H1 (cell line): Measurements from ENCODE around the gene POPDC3. TPM values are rescaled to one million over a fixed set of nuclear protein-coding genes. Genes with fewer than 3 reads are reported as not detected.

Experiments used
- CTCF ChIA-PET: fragments of 300-600 bp; sonication (Branson Sonifier 250); formaldehyde crosslinking; loops from one replicate; lab custom pipeline; 2021; ENCODE audit not compliant: partially characterized antibody; lab: Charles Lee
- POLR2A ChIA-PET: fragments of 300-600 bp; sonication (Branson Sonifier 250); formaldehyde crosslinking; loops from one replicate; lab custom pipeline; 2021; ENCODE audit warnings: inconsistent platforms; ENCODE audit not compliant: partially characterized antibody; lab: Charles Lee
- DNase-seq, 2 experiments: peaks; one replicate each; pipeline versions ENCODE4 v3.0.0 to v3.0.0-alpha.2; 2010 to 2022; ENCODE audit warnings: low spot score in 2 of 2, low read depth in 1 of 2, mixed read lengths in 1 of 2
- FAIRE-seq: peaks from 2 replicates; lab custom pipeline; 2011; peaks lifted over from hg19 to GRCh38; lab: Jason Lieb, UNC
- H2AFZ ChIP-seq: 2 replicates; pipeline ENCODE4 v1.8.1; 2012; ENCODE audit warnings: low read length, inconsistent platforms
- H2AK5ac ChIP-seq: 2 replicates; pipeline ENCODE4 v1.6.1; 2013; ENCODE audit warnings: low read depth, low read length
- H2BK120ac ChIP-seq: replicated peaks from 2 replicates; pipeline ENCODE3; 2013; ENCODE audit warnings: low read depth, low read length, inconsistent platforms
- H2BK12ac ChIP-seq: 2 replicates; pipeline ENCODE4 v1.6.1; 2013; ENCODE audit warnings: low read depth, low read length
- H2BK15ac ChIP-seq: 2 replicates; pipeline ENCODE4 v1.6.1; 2013; ENCODE audit warnings: low read length
- H2BK20ac ChIP-seq: 2 replicates; pipeline ENCODE4 v1.6.1; 2013; ENCODE audit warnings: low read length
- H2BK5ac ChIP-seq: 2 replicates; pipeline ENCODE4 v1.6.1; 2013; ENCODE audit warnings: low read depth, low read length
- H3K14ac ChIP-seq: 2 replicates; pipeline ENCODE4 v1.6.1; 2013; ENCODE audit warnings: inconsistent platforms; ENCODE audit not compliant: insufficient read length
- H3K18ac ChIP-seq: 2 replicates; pipeline ENCODE4 v1.6.1; 2013; ENCODE audit warnings: low read length; ENCODE audit errors: extremely low read depth
- H3K23ac ChIP-seq: 2 replicates; pipeline ENCODE4 v1.6.1; 2013; ENCODE audit warnings: inconsistent platforms; ENCODE audit not compliant: insufficient read length
- H3K23me2 ChIP-seq: 2 replicates; pipeline ENCODE4 v1.6.1; 2013; ENCODE audit warnings: low read depth, low read length
- H3K27ac ChIP-seq: 2 replicates; pipeline ENCODE4 v1.6.1; 2011; ENCODE audit warnings: low read depth, low read length, inconsistent platforms
- H3K27me3 ChIP-seq, 4 experiments: replicated peaks in 1 of 4; 1 replicate in 1 of 4; 2 replicates in 3 of 4; pipeline versions ENCODE4 v1.6.1 to v1.8.1; 2011 to 2013; ENCODE audit warnings: low read length in 3 of 4, mild to moderate bottlenecking in 3 of 4, inconsistent platforms in 2 of 4, mixed read lengths in 2 of 4, moderate library complexity in 1 of 4; ENCODE audit not compliant: control insufficient read depth in 3 of 4, insufficient read depth in 3 of 4; ENCODE audit errors: extremely low read depth in 1 of 4
- H3K36me3 ChIP-seq, 4 experiments: 2 replicates each; pipeline versions ENCODE4 v1.6.1 to v1.8.1; 2011 to 2013; ENCODE audit warnings: mild to moderate bottlenecking in 4 of 4, low read length in 3 of 4, moderate library complexity in 2 of 4, control low read depth in 1 of 4, inconsistent platforms in 1 of 4; ENCODE audit not compliant: insufficient read depth in 4 of 4, control insufficient read depth in 2 of 4
- H3K4ac ChIP-seq: replicated peaks from 2 replicates; pipeline ENCODE3; 2013; ENCODE audit warnings: low read length, low read depth, mixed read lengths, inconsistent platforms; ENCODE audit not compliant: insufficient read length
- H3K4me1 ChIP-seq, 4 experiments: replicated peaks in 1 of 4; 1 replicate in 1 of 4; 2 replicates in 3 of 4; pipeline versions ENCODE4 v1.6.1 to v1.8.1; 2011 to 2013; ENCODE audit warnings: low read length in 3 of 4, inconsistent platforms in 2 of 4, mixed read lengths in 1 of 4; ENCODE audit not compliant: insufficient read depth in 4 of 4, control insufficient read depth in 3 of 4
- H3K4me2 ChIP-seq, 2 experiments: 2 replicates each; pipeline versions ENCODE4 v1.6.1 to v1.8.1; 2011 to 2013; ENCODE audit warnings: low read depth in 2 of 2, low read length in 2 of 2, control low read depth in 1 of 2, inconsistent platforms in 1 of 2, mild to moderate bottlenecking in 1 of 2; ENCODE audit not compliant: insufficient read depth in 1 of 2
- H3K4me3 ChIP-seq, 4 experiments: fragments of 200-600, 300-600 bp in 1 of 4; sonication (generic), shearing (Covaris generic), sonication (Bioruptor Twin) in 1 of 4; 2 replicates each; pipeline versions ENCODE4 v1.5.1 to v1.8.1; 2011 to 2016; ENCODE audit warnings: low read length in 4 of 4, low read depth in 3 of 4, control low read depth in 2 of 4, inconsistent platforms in 2 of 4, mild to moderate bottlenecking in 2 of 4, mixed read lengths in 1 of 4, moderate library complexity in 1 of 4; ENCODE audit not compliant: insufficient read depth in 2 of 4; ENCODE audit errors: extremely low read depth in 1 of 4
- H3K56ac ChIP-seq: replicated peaks from 2 replicates; pipeline ENCODE3; 2013; ENCODE audit warnings: low read depth, mild to moderate bottlenecking, mixed read lengths, low read length, inconsistent platforms; ENCODE audit not compliant: insufficient read length
- H3K79me1 ChIP-seq: 2 replicates; pipeline ENCODE4 v1.6.1; 2013; ENCODE audit warnings: low read depth, low read length, control low read depth
- H3K79me2 ChIP-seq, 2 experiments: 2 replicates each; pipeline versions ENCODE4 v1.6.1 to v1.8.1; 2012 to 2013; ENCODE audit warnings: low read length in 2 of 2, mild to moderate bottlenecking in 2 of 2, inconsistent platforms in 1 of 2; ENCODE audit not compliant: insufficient read depth in 2 of 2, control insufficient read depth in 1 of 2
- H3K9ac ChIP-seq, 4 experiments: replicated peaks in 1 of 4; 1 replicate in 1 of 4; 2 replicates in 3 of 4; pipeline versions ENCODE4 v1.6.1 to v1.8.1; 2011 to 2013; ENCODE audit warnings: low read depth in 3 of 4, low read length in 3 of 4, control low read depth in 2 of 4, mild to moderate bottlenecking in 2 of 4, moderate library complexity in 2 of 4, inconsistent platforms in 1 of 4; ENCODE audit errors: extremely low read depth in 1 of 4
- H3K9me3 ChIP-seq, 2 experiments: 2 replicates each; pipeline versions ENCODE4 v1.6.1 to v1.8.1; 2012 to 2013; ENCODE audit warnings: mild to moderate bottlenecking in 2 of 2, moderate library complexity in 2 of 2, control low read depth in 1 of 2, inconsistent platforms in 1 of 2, low read depth in 1 of 2, low read length in 1 of 2, mixed read lengths in 1 of 2; ENCODE audit not compliant: insufficient read depth in 2 of 2
- H4K20me1 ChIP-seq, 2 experiments: replicated peaks in 1 of 2; 2 replicates each; pipeline versions ENCODE3 to v1.8.1; 2011 to 2013; ENCODE audit warnings: inconsistent platforms in 2 of 2, low read length in 2 of 2, mild to moderate bottlenecking in 1 of 2; ENCODE audit not compliant: insufficient read depth in 2 of 2, control insufficient read depth in 1 of 2
- H4K5ac ChIP-seq: 2 replicates; pipeline ENCODE4 v1.6.1; 2013; ENCODE audit warnings: low read length, low read depth, mixed read lengths, inconsistent platforms; ENCODE audit not compliant: insufficient read length
- H4K8ac ChIP-seq: 2 replicates; pipeline ENCODE4 v1.8.0; 2013; ENCODE audit warnings: mild to moderate bottlenecking, moderate library complexity, low read length, inconsistent platforms; ENCODE audit not compliant: insufficient read depth; ENCODE audit errors: extremely low read depth
- H4K91ac ChIP-seq: replicated peaks from 2 replicates; pipeline ENCODE3; 2013; ENCODE audit warnings: low read length, mixed read lengths, inconsistent platforms; ENCODE audit not compliant: insufficient read length
- CBX5 ChIP-seq: fragments of 300-800, 300-1000 bp; sonication (generic); IDR thresholded peaks from 2 replicates; pipeline ENCODE4 v1.7.1; 2016; ENCODE audit warnings: antibody characterized with exemption, low read length, low read depth
- CREB1 ChIP-seq: IDR thresholded peaks from 2 replicates; pipeline ENCODE4 v1.6.1; 2012; ENCODE audit warnings: inconsistent platforms
- JUND ChIP-seq: IDR thresholded peaks from 2 replicates; pipeline ENCODE4 v1.6.1; 2011; ENCODE audit warnings: mild to moderate bottlenecking, improper control_type of control experiment, low read length
- KDM1A ChIP-seq: fragments of 200-600, 300-600 bp; sonication (generic); IDR thresholded peaks from 2 replicates; pipeline ENCODE4 v1.7.1; 2016; ENCODE audit warnings: mild to moderate bottlenecking, low read length, borderline replicate concordance
- KDM5A ChIP-seq: fragments of 200-600 bp; IDR thresholded peaks from 2 replicates; pipeline ENCODE4 v1.7.1; 2012; ENCODE audit warnings: mild to moderate bottlenecking, low read length, inconsistent platforms, mixed read lengths
- MAFK ChIP-seq: IDR thresholded peaks from 2 replicates; pipeline ENCODE4 v1.6.1; 2012; ENCODE audit warnings: low read depth, mild to moderate bottlenecking, improper control_type of control experiment, low read length
- NANOG ChIP-seq: IDR thresholded peaks from 2 replicates; pipeline ENCODE4 v1.6.1; 2011; ENCODE audit warnings: low read length, low read depth, mild to moderate bottlenecking, inconsistent platforms; ENCODE audit not compliant: insufficient read depth, poor library complexity, severe bottlenecking
- PHF8 ChIP-seq: fragments of 200-600 bp; sonication (generic); conservative IDR thresholded peaks from 2 replicates; pipeline ENCODE4 v1.7.1; 2012; ENCODE audit warnings: low read depth, mild to moderate bottlenecking, inconsistent platforms, low read length, moderate library complexity
- RBBP5 ChIP-seq: IDR thresholded peaks from 2 replicates; pipeline ENCODE4 v1.7.1; 2012; ENCODE audit warnings: low read depth, mild to moderate bottlenecking, inconsistent platforms, low read length, moderate library complexity, borderline replicate concordance
- SP2 ChIP-seq: IDR thresholded peaks from 2 replicates; pipeline ENCODE4 v1.6.1; 2012; ENCODE audit warnings: mild to moderate bottlenecking, low read length, inconsistent platforms
- SP4 ChIP-seq: IDR thresholded peaks from 2 replicates; pipeline ENCODE4 v1.6.1; 2012; ENCODE audit warnings: low read length, inconsistent platforms
- polyA plus RNA-seq, 7 experiments: library from polyadenylated mRNA; depleted of rRNA in 3 of 7; stranded (reverse) in 5 of 7; unstranded in 2 of 7; fragments of >200 nt in 5 of 7; fragments of 200-250 nt in 2 of 7; gene quantifications; 1 replicate in 5 of 7; 2 replicates in 1 of 7; 4 replicates in 1 of 7; pipeline versions ENCODE4 v1.2.1 to v1.2.3, GENCODE V29; 2011 to 2013; ENCODE audit warnings: missing spikeins in 2 of 7, mixed read lengths in 2 of 7
- total RNA-seq: library from RNA; stranded (reverse); fragmentation: NEBNext Ultra II Directional; extraction: Animal tissue kit (Norgen Biotek cat#: 25700); gene quantifications from 2 replicates; pipeline ENCODE4 v1.2.1, GENCODE V29; 2021
- TF ChIP-seq, protein P1 (sequence below): IDR thresholded peaks from 2 replicates; pipeline ENCODE4 v1.6.1; 2011; ENCODE audit warnings: low read depth, mild to moderate bottlenecking, low read length; ENCODE audit not compliant: insufficient read depth

POPDC3 gene
- total and polyA plus RNA-seq, 2 of the 8 experiments (the other 6 are each of a cell fraction or from before 2014, with no cell fraction given): 3.7 to 6.5 TPM

DNA sequence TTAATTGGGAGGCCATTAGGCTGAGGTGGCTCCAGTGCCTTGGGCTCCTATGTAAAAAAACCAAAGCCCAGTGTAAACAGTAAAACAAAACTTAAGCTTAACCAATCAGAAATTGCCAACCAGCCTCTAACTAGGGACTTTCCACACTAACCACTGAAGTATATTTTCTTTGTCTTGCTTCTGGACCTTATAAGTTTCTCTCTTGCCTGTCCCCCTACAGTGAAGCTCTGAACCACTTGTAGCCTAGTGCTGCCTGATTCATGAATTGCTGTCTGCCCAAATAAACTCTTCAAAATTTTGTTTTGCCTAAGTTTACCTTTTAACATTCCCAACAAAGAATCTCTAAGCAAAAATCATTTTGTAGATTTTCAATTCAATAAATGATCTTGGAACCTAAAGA lies 28.2 kb downstream of the POPDC3 start:
- Histone ChIP-seq H2BK120ac (no peak overlapping the region), H4K20me1 (no peaks in the 10 kb centered on the region), H3K36me3 (no peaks in the 10 kb centered on the region), H2AK5ac (no peak overlapping the region), H4K5ac (no peak overlapping the region), H3K23ac (no peak overlapping the region), H3K4me2 (no peak overlapping the region), H3K23me2 (no peaks in the 10 kb centered on the region), H3K4me1 (0 out of 7 replicates have a peak, but pooled peaks cover 0 to 2% (median 0%) of the 10 kb centered on the region in 4 experiments), H3K18ac (no peak overlapping the region), H3K9ac (no peak overlapping the region), H3K79me2 (no peaks in the 10 kb centered on the region), H3K14ac (no peak overlapping the region), H3K4me3 (no peak overlapping the region), H2BK15ac (no peak overlapping the region), H2BK20ac (no peak overlapping the region), H4K8ac (no peak overlapping the region), H2BK5ac (no peak overlapping the region), H2BK12ac (no peak overlapping the region), H3K56ac (no peak overlapping the region), H3K79me1 (no peaks in the 10 kb centered on the region), H3K4ac (no peak overlapping the region), H3K9me3 (no peaks in the 10 kb centered on the region), H2AFZ (no peak overlapping the region), H4K91ac (no peak overlapping the region), H3K27ac (no peak overlapping the region), H3K27me3 (no peaks in the 10 kb centered on the region)
- ChIA-PET CTCF (interaction anchor here (1.4 kb wide), 1 partner anchor 13 kb away, joined by 4 read pairs; no protein-coding TSS in a partner anchor), POLR2A (no interaction called here)
- no peak for TF ChIP-seq SP4
- TF ChIP-seq CREB1: no peak
- no peak for TF ChIP-seq KDM5A
- TF ChIP-seq RBBP5: no peak
- no peak for TF ChIP-seq NANOG
- TF ChIP-seq JUND: no peak
- TF ChIP-seq MAFK: no peak
- TF ChIP-seq PHF8: no peak
- TF ChIP-seq SP2: no peak
- TF ChIP-seq KDM1A: no peak
- TF ChIP-seq, protein P1, sequence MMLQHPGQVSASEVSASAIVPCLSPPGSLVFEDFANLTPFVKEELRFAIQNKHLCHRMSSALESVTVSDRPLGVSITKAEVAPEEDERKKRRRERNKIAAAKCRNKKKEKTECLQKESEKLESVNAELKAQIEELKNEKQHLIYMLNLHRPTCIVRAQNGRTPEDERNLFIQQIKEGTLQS: no peak
- no peak for TF ChIP-seq CBX5
- FAIRE-seq: no peak
- DNase-seq: no peak
